DND-41 (cell line): ENCODE measurements around the gene SOX18.
A peak's percentile ranks its signal among the peaks of the same experiment; 100 is the strongest.

Source experiments
- ATAC-seq: fragments of 200-7000 bp; cut with Tn5 transposase; 3 replicates; pipeline ENCODE4 v1.9.1; 2021; ENCODE audit warnings: low read depth; ENCODE audit not compliant: insufficient read depth
- DNase-seq: peaks from one replicate; pipeline ENCODE4 v3.0.0-alpha.2; 2020
- H2AFZ ChIP-seq: 2 replicates; pipeline ENCODE4 v1.6.0; 2012; ENCODE audit warnings: low read depth, low read length
- H3K27ac ChIP-seq: 2 replicates; pipeline ENCODE4 v1.5.1; 2012; ENCODE audit warnings: low read length, inconsistent platforms
- H3K27me3 ChIP-seq: fragments of 200-600 bp; sonication (generic); 2 replicates; pipeline ENCODE4 v1.6.0; 2012; ENCODE audit warnings: low read length, mild to moderate bottlenecking, inconsistent platforms; ENCODE audit not compliant: insufficient read depth, poor library complexity
- H3K36me3 ChIP-seq: 2 replicates; pipeline ENCODE4 v1.5.1; 2012; ENCODE audit warnings: low read length, inconsistent platforms; ENCODE audit not compliant: insufficient read depth
- H3K4me1 ChIP-seq: 2 replicates; pipeline ENCODE4 v1.5.1; 2012; ENCODE audit warnings: mild to moderate bottlenecking, low read length; ENCODE audit not compliant: insufficient read depth
- H3K4me2 ChIP-seq: 2 replicates; pipeline ENCODE4 v1.6.0; 2012; ENCODE audit warnings: mild to moderate bottlenecking, moderate library complexity, low read length, inconsistent platforms; ENCODE audit not compliant: insufficient read depth
- H3K4me3 ChIP-seq, 2 experiments: fragments of 200-600 bp in 1 of 2; shearing (Covaris generic) in 1 of 2; 2 replicates each; pipeline ENCODE4 v1.5.1; 2012 to 2016; ENCODE audit warnings: inconsistent platforms in 2 of 2, low read length in 2 of 2, mild to moderate bottlenecking in 2 of 2, low read depth in 1 of 2, moderate library complexity in 1 of 2
- H3K79me2 ChIP-seq: 2 replicates; pipeline ENCODE4 v1.6.0; 2012; ENCODE audit warnings: low read length, inconsistent platforms; ENCODE audit not compliant: insufficient read depth
- H3K9ac ChIP-seq: 2 replicates; pipeline ENCODE4 v1.6.0; 2012; ENCODE audit warnings: low read depth, mild to moderate bottlenecking, inconsistent platforms, low read length, moderate library complexity
- H3K9me3 ChIP-seq: 2 replicates; pipeline ENCODE4 v1.5.1; 2012; ENCODE audit warnings: low read length, moderate library complexity, mild to moderate bottlenecking, inconsistent platforms; ENCODE audit not compliant: insufficient read depth, severe bottlenecking
- H4K20me1 ChIP-seq: 2 replicates; pipeline ENCODE4 v1.6.0; 2012; ENCODE audit warnings: low read length; ENCODE audit not compliant: insufficient read depth
- CTCF ChIP-seq: IDR thresholded peaks from 2 replicates; pipeline ENCODE4 v1.5.1; 2012; ENCODE audit warnings: borderline replicate concordance, low read length, moderate library complexity, mild to moderate bottlenecking; ENCODE audit not compliant: poor library complexity, severe bottlenecking; ENCODE audit errors: extremely low read depth
- EZH2 ChIP-seq: IDR thresholded peaks from 3 replicates; pipeline ENCODE4 v1.6.1; 2012; ENCODE audit warnings: borderline replicate concordance, low read depth, mild to moderate bottlenecking, moderate library complexity, low read length, inconsistent platforms; ENCODE audit not compliant: severe bottlenecking

The SOX18 gene

DNA sequence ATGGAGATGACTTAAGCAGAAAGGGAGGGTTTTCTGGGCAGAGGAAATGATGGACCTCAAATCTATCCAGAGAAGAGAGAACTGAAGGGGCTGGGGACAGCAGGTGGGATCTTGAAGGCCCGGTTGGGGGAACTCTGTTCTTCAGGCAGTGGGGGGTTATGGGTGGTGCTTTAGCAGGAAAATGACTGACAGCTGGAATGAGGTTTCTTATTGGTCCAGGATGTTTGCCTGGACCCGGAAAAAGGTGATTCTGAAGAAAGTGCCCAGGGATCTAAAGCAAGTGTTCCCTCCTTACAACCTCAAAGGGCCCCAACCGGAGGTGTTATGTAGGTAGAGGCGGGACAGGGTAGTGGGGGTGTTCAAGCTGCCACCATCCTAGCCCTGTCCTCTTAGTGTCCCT lies 46.0 kb upstream of the SOX18 start:
- H3K9ac ChIP-seq = no peak overlapping the region
- ATAC-seq = no peak
- no peak overlapping the region for H2AFZ ChIP-seq
- no peak for DNase-seq
- H3K27me3 ChIP-seq = no peaks in the 10 kb centered on the region
- TF ChIP-seq CTCF (no peak), EZH2 (no peak)
- no peak overlapping the region for H3K4me2 ChIP-seq
- no peaks in the 10 kb centered on the region for H3K9me3 ChIP-seq
- H4K20me1 ChIP-seq = peaks cover 11% of the 10 kb centered on the region
- no peak overlapping the region for H3K4me3 ChIP-seq
- H3K79me2 ChIP-seq = no peaks in the 10 kb centered on the region
- H3K27ac ChIP-seq = no peak overlapping the region
- no peaks in the 10 kb centered on the region for H3K36me3 ChIP-seq
- H3K4me1 ChIP-seq = no peaks in the 10 kb centered on the region

- DNase-seq = no peak
- Histone ChIP-seq H3K79me2 (no peaks in the 10 kb centered on the region), H3K27me3 (peaks cover 5% of the 10 kb centered on the region), H3K9ac (no peak overlapping the region), H3K4me2 (no peak overlapping the region), H3K9me3 (no peaks in the 10 kb centered on the region), H2AFZ (no peak overlapping the region), H3K27ac (no peak overlapping the region), H4K20me1 (peaks cover 19% of the 10 kb centered on the region), H3K4me3 (no peak overlapping the region), H3K36me3 (no peaks in the 10 kb centered on the region), H3K4me1 (no peaks in the 10 kb centered on the region)
- TF ChIP-seq EZH2 = no peak
- TF ChIP-seq CTCF = no peak
- 0 out of 3 replicates have a peak, but pooled peaks have one; percentile 16 for ATAC-seq
Observed at GRCh38 chr20:64093013-64093503, 43.6 kb upstream of the SOX18 start.

DNA sequence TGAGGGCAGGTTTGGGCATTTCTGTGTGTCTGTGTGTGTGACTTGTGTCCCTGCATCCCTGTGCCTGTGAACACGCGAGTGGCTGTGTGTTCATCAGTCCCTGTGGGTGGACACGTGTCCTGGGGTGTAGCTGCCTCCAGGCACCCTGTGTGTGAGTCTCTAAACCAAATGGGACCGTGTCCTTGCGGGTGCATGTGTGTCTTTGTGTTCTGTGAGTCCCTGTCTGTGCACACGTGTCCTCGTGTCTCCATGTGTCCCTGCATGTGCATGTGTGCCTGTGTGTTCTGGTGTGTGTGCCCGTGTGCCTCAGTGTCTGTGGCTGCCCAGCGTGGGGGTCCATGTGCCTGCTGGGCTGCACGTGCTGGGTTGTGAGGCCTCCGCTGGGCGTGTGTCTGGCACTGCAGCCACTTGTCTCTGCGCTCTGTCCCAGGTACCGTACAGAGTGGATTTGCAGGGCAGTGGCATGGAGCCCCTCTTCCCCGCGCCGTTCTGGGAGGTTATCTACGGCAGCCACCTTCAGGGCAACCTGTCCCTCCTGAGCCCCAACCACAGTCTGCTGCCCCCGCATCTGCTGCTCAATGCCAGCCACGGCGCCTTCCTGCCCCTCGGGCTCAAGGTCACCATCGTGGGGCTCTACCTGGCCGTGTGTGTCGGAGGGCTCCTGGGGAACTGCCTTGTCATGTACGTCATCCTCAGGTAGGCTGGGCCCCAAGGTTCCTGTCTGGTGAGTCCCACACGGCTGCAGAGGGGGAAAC lies 43.0 kb upstream of the SOX18 start:
- no peak overlapping the region for H2AFZ ChIP-seq
- TF ChIP-seq EZH2 = no peak
- TF ChIP-seq CTCF = no peak
- H3K4me3 ChIP-seq = no peak overlapping the region
- ATAC-seq (peak; percentile 32), DNase-seq (no peak)
- H3K79me2 ChIP-seq = no peaks in the 10 kb centered on the region
- peaks cover 19% of the 10 kb centered on the region for H4K20me1 ChIP-seq
- H3K36me3 ChIP-seq = no peaks in the 10 kb centered on the region
- H3K27ac ChIP-seq = no peak overlapping the region
- H3K9me3 ChIP-seq = peaks cover 4% of the 10 kb centered on the region
- H3K4me2 ChIP-seq = no peak overlapping the region
- no peaks in the 10 kb centered on the region for H3K4me1 ChIP-seq
- peaks cover 5% of the 10 kb centered on the region for H3K27me3 ChIP-seq
- no peak overlapping the region for H3K9ac ChIP-seq
